K562 (cell line): ENCODE results near the gene ZKSCAN3. TPM values are rescaled to one million over a fixed set of nuclear protein-coding genes. Genes with fewer than 3 reads are reported as not detected.

Source experiments
- CBX1 ChIP-seq: sonication (generic); IDR thresholded peaks from 2 replicates; pipeline ENCODE4 v1.6.1; 2016; ENCODE audit warnings: antibody characterized with exemption, low read depth, mild to moderate bottlenecking
- CHCHD3 ChIP-seq: fragments of 250-450 bp; sonication (Bioruptor Pico); IDR thresholded peaks from 2 replicates; pipeline ENCODE4 v2.1.2; 2022; ENCODE audit warnings: mild to moderate bottlenecking
- HDAC6 ChIP-seq: IDR thresholded peaks from 2 replicates; pipeline ENCODE4 v1.6.1; 2012; ENCODE audit warnings: low read depth, mild to moderate bottlenecking, control low read depth, inconsistent platforms, low read length, moderate library complexity
- PCBP1 ChIP-seq: fragments of 200-400 bp; formaldehyde crosslinking; IDR thresholded peaks from 2 replicates; pipeline ENCODE4 v1.6.1; 2018; ENCODE audit warnings: mild to moderate bottlenecking, low read depth, low read length; ENCODE audit not compliant: poor library complexity, severe bottlenecking
- SRSF3 ChIP-seq: fragments of 200-400 bp; formaldehyde crosslinking; IDR thresholded peaks from 2 replicates; pipeline ENCODE4 v1.6.1; 2016; ENCODE audit warnings: mild to moderate bottlenecking, low read length, moderate library complexity; ENCODE audit not compliant: insufficient read depth
- ZNF354B ChIP-seq: fragments of 250-450 bp; sonication (Bioruptor Pico); IDR thresholded peaks from 2 replicates; pipeline ENCODE4 v1.4.0; 2020
- ZNF445 ChIP-seq: fragments of 250-450 bp; sonication (Bioruptor Pico); IDR thresholded peaks from 2 replicates; pipeline ENCODE4 v1.4.0; 2020; ENCODE audit warnings: low read depth, mild to moderate bottlenecking, moderate library complexity
- polyA plus RNA-seq, 8 experiments: library from polyadenylated mRNA; depleted of rRNA in 4 of 8; stranded (reverse) in 5 of 8; unstranded in 3 of 8; fragments of >200 nt; fragmentation: Nextera tagmentation in 2 of 8; fragmentation: Illumina TruSeq in 1 of 8; extraction: Ambion mirVana in 2 of 8; extraction: Trizol in 1 of 8; gene quantifications; 2 replicates each; pipeline versions ENCODE4 v1.2.1 to v1.2.3, GENCODE V29; 2011 to 2014; ENCODE audit warnings: inconsistent platforms in 1 of 8, missing spikeins in 1 of 8
- total RNA-seq, 7 experiments: library from RNA; depleted of rRNA in 6 of 7; stranded (reverse); fragments of >200 nt in 6 of 7; fragmentation: Illumina TruSeq in 2 of 7; extraction: Trizol in 2 of 7; gene quantifications; 2 replicates each; pipeline versions ENCODE4 v1.2.1 to v1.2.3, GENCODE V29; 2011 to 2021; ENCODE audit warnings: low replicate concordance in 1 of 7
- TF ChIP-seq, protein P1 (sequence below), 2 experiments: IDR thresholded peaks in 1 of 2; conservative IDR thresholded peaks in 1 of 2; 2 replicates each; pipeline ENCODE4 v1.6.1; 2016; ENCODE audit warnings: low read depth in 2 of 2, mild to moderate bottlenecking in 1 of 2, missing compliant biosample characterization in 1 of 2, missing genetic modification characterization in 1 of 2, moderate library complexity in 1 of 2
- TF ChIP-seq, protein P2 (sequence below): fragments of 450-650 bp; IDR thresholded peaks from 2 replicates; pipeline ENCODE4 v1.6.1; 2016; ENCODE audit warnings: low read depth, mild to moderate bottlenecking, moderate library complexity
- TF ChIP-seq, protein P3 (sequence below): fragments of 250-450 bp; sonication (Bioruptor Pico); IDR thresholded peaks from 2 replicates; pipeline ENCODE4 v1.5.0; 2021; ENCODE audit warnings: mild to moderate bottlenecking, moderate library complexity
- TF ChIP-seq, protein P4 (sequence below): fragments of 450-650 bp; formaldehyde crosslinking; IDR thresholded peaks from 2 replicates; pipeline ENCODE4 v1.4.0; 2020; ENCODE audit warnings: mild to moderate bottlenecking
- TF ChIP-seq, protein P5 (sequence below): fragments of 250-450 bp; sonication (Bioruptor Pico); IDR thresholded peaks from 2 replicates; pipeline ENCODE4 v1.4.0; 2020
- TF ChIP-seq, protein P6 (sequence below): fragments of 450-650 bp; IDR thresholded peaks from 2 replicates; pipeline ENCODE4 v1.6.1; 2016; ENCODE audit warnings: antibody characterized with exemption

ZKSCAN3 gene
- total and polyA plus RNA-seq, 9 of the 15 experiments (the other 6 are each of a cell fraction or from before 2014, with no cell fraction given) = 3.0 to 12.4 (median 10.2) TPM

DNA sequence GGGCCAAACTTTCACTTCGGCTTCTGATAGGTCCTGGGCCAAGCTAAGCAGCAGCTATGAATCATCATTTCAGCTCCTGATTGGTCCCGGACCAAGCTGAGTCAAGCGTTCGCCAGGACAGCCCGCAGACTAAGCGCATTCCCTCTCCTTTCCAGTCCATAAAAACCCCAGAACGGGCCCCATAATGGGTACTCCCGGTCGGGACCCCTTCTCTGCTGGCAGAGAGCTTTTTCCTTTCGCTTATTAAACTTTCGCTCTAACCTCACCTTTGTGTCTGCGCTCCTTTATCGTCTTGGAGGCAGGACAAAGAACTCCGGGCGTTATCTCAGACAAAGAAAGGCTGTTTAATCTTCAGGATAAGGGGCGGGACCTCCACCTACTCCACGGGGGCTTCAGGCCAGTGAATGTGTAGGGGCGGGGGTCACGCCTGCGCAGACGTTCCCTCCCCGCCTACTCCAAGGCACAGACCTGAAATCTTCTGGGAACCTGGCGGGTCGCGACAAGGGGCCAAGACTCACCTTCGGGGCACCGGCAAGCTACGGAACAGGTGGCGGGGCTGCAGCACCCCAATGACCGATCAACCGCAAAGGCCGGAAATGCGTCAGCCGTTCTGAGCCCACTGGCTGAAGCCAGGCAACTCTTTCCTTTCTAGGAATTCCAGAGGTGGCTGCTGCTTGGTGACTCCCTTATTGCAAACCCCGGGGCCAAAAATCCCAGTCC, 14.0 kb upstream of the ZKSCAN3 start, which contains the start of gene ZSCAN31 (continued):
- TF ChIP-seq ZNF354B (CRISPR knock-in tag) = peak; percentile 47; the same call in 1 of the 2 replicates
- TF ChIP-seq, protein P1, sequence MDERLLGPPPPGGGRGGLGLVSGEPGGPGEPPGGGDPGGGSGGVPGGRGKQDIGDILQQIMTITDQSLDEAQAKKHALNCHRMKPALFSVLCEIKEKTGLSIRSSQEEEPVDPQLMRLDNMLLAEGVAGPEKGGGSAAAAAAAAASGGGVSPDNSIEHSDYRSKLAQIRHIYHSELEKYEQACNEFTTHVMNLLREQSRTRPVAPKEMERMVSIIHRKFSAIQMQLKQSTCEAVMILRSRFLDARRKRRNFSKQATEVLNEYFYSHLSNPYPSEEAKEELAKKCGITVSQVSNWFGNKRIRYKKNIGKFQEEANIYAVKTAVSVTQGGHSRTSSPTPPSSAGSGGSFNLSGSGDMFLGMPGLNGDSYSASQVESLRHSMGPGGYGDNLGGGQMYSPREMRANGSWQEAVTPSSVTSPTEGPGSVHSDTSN (CRISPR knock-in tag; IDR thresholded peaks at IDR 0.05; ENCODE audit: low read depth) = no peak
- TF ChIP-seq, protein P1 (tag; conservative IDR thresholded peaks at IDR 0.05; ENCODE audit: low read depth) = peak; percentile 56
- no peak for TF ChIP-seq SRSF3
- TF ChIP-seq, protein P2, sequence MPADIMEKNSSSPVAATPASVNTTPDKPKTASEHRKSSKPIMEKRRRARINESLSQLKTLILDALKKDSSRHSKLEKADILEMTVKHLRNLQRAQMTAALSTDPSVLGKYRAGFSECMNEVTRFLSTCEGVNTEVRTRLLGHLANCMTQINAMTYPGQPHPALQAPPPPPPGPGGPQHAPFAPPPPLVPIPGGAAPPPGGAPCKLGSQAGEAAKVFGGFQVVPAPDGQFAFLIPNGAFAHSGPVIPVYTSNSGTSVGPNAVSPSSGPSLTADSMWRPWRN = no peak
- TF ChIP-seq, protein P3, sequence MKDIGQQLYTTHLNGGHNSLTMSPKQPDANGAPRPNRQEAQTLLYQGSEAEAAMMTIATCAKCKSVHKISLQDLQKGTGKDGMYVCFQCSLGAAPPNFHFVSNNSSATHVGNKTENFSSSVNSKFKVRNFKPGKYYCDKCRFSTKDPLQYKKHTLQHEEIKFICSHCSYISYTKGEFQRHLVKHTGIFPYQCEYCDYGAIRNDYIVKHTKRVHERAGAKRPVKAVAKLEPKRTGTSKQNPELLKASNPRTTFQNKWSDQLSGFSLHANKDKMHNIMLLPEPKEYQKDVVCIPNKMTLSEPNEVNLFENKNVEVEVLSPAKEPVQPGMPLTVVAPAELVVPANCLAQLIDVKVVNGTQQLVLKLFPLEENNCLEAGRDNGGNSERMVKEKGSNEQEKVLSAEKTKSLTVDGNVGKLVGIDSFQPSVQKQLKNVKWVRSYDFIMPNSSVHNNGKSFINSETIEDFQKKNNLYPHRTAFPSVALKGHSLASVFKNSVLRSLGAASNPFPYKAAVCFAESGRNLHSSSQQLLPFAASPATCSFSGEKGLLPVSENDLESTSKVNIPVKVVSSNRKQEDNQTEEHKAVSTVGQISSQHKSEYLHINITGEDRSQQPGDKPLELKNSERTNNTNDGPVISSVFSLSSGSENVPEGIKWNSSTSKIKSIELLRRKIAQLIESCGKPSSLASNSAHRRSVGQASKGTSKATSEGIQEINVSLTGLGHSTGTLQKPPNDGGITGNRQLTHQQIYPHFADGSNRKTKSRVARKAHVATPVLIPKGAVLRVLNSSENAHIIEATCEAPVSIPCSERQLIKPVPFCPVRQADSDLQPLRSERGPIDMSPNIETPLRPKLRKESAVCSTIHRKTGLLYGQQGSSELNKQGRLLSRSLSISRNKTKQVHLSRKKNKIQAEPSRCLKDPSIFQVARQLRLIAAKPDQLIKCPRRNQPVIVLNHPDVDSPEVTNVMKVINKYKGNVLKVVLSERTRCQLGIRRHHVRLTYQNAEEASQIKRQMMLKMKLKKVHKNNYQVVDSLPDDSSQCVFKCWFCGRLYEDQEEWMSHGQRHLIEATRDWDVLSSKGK = no peak
- TF ChIP-seq, protein P4, sequence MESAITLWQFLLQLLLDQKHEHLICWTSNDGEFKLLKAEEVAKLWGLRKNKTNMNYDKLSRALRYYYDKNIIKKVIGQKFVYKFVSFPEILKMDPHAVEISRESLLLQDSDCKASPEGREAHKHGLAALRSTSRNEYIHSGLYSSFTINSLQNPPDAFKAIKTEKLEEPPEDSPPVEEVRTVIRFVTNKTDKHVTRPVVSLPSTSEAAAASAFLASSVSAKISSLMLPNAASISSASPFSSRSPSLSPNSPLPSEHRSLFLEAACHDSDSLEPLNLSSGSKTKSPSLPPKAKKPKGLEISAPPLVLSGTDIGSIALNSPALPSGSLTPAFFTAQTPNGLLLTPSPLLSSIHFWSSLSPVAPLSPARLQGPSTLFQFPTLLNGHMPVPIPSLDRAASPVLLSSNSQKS (CRISPR knock-in tag) = peak; percentile 69; the same call in 1 of the 2 replicates
- TF ChIP-seq PCBP1 = no peak
- TF ChIP-seq, protein P5, sequence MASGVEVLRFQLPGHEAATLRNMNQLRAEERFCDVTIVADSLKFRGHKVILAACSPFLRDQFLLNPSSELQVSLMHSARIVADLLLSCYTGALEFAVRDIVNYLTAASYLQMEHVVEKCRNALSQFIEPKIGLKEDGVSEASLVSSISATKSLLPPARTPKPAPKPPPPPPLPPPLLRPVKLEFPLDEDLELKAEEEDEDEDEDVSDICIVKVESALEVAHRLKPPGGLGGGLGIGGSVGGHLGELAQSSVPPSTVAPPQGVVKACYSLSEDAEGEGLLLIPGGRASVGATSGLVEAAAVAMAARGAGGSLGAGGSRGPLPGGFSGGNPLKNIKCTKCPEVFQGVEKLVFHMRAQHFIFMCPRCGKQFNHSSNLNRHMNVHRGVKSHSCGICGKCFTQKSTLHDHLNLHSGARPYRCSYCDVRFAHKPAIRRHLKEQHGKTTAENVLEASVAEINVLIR (CRISPR knock-in tag) = peak; percentile 50; the same call in 1 of the 2 replicates
- TF ChIP-seq, protein P6, sequence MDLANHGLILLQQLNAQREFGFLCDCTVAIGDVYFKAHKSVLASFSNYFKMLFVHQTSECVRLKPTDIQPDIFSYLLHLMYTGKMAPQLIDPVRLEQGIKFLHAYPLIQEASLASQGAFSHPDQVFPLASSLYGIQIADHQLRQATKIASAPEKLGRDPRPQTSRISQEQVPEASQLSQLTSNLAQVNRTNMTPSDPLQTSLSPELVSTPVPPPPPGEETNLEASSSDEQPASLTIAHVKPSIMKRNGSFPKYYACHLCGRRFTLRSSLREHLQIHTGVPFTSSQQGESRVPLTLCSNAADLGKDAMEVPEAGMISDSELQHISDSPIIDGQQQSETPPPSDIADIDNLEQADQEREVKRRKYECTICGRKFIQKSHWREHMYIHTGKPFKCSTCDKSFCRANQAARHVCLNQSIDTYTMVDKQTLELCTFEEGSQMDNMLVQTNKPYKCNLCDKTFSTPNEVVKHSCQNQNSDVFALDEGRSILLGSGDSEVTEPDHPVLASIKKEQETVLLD = peak; percentile 85
- TF ChIP-seq HDAC6 = no peak
- peak; percentile 56; the same call in 1 of the 2 replicates for TF ChIP-seq ZNF445
- TF ChIP-seq CHCHD3 = 0 out of 2 replicates have a peak, but pooled peaks have one; percentile 22
- peak; percentile 57 for TF ChIP-seq CBX1
